ENCODE results near the gene GRIN2A.

Gene GRIN2A

DNA sequence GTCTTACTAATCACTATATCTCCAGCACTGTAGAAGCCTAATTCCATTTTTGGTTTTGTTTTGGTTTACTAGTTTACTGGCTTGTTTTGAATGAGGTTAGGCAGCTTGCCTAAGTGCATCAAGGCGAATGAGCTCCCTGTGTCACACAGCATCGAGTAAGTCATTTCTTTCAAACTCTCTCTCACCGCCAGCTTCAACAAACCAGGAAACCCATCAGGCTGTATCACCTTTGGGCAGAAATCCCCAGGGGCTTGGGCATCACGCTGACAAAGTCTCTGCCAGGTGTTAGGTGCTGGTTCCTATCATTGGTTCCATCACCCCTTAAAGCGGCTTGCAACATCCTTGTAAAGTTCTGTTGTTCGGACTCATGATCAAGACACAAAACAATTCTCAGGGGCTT lies 226.6 kb downstream of the GRIN2A start:
- no peak for DNase-seq

DNA sequence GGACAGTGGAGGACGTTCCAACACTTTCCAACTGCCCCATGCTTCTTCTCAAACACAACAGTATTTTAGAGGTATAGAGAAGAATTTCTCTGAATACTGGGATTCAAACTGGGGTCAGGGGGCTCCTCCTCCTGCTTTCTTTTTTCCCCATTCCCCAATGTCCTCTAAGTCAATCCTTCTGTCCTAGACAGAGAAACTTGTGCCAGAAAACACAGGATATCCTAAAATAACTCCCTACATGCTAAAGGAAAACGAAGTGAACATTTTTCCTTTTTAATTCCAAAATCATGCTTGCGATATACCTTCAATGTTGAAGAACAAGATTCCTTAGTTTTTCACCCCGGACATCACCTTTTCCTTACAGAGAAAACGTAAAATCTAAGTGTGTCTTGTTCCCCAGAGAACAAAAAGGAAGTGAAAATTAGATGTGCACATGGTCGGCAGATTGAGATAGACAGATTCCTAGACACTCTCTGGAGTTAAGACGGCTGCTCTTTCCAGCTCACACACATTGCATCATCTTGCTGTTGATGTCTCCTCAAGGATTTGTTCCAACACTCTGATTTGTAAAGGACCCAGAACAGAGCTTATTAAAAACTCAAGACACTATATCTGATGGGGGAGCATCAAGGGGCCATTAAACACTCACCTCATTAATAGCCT lies 228.2 kb downstream of the GRIN2A start:
- DNase-seq, result no peak

DNA sequence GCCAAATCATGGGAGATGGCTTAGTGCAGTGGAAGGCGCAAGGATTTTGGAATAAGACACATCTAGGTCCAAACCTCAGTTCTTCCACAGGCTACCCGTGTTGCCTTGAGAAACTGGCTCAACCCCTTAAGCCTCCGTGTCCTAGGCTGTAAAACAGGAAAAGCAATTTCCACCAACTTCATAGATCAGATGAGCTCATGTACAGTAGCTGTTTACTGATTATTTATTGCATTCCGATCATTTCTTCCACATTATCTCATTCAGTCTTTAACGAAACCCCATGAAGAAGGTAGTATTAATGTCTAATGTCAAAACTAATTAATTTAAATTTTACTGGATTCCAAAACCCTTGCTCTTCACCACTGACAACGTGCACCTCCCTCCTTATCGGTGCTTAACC lies 231.6 kb downstream of the GRIN2A start:
- DNase-seq, result no peak

DNA sequence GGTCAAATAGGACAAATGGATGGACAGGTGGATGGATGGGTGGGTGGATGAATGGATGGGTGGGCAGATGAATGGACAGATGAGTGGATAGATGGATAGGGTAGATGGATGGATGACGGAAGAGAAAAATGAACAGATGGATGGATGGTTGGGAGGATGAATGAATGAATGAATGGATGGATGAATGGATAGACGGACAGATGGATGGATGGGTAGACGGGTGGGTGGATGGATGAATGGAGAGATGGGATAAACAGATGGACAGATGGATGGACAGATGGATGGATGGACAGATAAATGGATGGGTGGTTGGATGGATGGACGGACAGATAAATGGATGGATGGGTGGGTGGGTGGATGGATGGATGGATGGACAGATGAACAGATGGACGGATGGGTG lies 232.8 kb downstream of the GRIN2A start:
- DNase-seq, result no peak

DNA sequence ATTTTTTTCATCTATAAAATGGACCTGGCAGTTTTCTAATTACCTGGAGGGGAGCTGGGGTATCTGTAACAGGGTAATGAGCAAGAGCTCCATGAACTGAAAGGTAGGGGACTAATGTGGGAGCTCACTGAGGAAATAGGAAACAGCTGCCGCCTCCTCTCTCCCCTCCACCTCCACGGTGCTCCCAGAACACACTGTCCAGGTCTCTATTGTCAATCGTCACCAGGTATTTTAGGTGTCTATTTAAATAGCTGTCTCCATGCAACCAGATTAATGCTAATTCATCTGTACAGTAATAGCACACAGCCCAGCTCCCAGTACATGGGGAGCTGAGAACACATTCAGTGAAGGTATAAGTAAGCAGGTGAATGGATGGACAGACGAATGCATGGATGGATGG lies 233.3 kb downstream of the GRIN2A start:
- DNase-seq, result no peak

DNA sequence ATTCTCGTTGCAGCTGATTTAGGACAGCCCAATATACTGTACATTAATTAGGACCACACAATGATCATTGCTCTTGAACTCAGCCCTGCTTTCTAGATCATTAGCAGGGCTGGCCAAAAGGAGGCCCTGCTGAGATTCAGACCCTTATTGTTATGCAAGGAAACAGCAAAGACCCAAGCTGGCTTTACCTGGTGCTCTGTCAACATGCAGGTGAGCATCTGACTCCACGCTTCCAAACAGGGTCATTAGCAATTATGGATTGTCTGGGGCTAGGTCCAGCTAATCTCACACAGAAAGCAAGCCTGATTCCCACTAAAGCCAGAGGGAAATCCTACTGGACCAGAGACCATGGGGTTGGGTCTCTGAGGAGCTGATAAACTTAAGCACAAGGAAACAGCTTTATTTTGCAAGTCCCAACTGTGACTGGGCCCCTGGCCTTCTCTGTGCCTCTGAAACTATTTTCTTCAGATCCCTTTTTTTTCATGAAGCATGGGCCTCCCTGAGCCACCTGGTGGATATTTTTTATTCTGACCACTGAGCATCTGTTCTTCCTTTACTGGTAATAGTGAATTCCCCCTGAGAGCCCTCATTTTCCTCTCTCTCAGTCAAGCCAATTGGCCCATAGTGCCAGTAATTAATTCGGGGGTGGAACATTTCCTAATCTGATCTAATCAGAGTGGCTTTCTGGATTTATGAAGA lies 236.1 kb downstream of the GRIN2A start:
- DNase-seq, result no peak

DNA sequence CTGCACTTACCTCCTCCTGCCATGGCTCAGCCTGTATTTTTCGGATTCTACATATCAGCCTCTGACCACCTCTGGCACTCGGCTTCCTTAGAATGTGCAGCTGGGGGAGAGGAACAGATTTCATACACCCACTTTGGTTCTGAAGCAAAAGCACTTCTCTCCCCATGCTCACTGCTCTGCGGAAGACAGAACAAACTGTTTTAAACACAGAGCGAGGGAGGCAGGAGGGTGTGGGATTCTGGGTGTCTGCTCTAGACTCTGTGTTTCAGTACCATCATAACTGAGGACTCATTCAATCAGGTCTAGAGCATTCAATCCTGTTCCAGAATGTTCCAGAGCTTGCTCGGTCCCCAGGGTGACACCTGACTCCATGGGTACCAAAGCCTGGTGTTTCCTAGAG lies 239.1 kb downstream of the GRIN2A start:
- DNase-seq, result no peak

DNA sequence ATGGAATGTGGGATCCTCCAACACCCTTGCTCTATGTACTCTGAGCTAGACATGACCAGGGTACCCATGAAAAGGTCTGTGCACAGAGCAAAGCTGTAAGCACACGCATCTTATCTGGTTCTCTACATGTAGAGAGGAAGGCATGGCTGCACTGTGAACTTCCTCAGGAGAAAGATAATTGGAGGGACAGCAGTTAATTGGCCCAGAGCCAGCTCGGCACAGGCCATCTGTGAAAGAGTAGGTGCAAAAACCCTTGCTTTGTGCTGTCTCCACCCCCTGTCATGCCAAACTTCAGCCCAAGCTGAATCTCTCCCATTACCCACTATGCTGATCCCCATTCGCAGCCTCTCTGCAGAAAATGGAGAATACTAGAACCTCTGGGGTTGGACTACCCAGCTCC lies 241.0 kb downstream of the GRIN2A start:
- DNase-seq, result no peak

DNA sequence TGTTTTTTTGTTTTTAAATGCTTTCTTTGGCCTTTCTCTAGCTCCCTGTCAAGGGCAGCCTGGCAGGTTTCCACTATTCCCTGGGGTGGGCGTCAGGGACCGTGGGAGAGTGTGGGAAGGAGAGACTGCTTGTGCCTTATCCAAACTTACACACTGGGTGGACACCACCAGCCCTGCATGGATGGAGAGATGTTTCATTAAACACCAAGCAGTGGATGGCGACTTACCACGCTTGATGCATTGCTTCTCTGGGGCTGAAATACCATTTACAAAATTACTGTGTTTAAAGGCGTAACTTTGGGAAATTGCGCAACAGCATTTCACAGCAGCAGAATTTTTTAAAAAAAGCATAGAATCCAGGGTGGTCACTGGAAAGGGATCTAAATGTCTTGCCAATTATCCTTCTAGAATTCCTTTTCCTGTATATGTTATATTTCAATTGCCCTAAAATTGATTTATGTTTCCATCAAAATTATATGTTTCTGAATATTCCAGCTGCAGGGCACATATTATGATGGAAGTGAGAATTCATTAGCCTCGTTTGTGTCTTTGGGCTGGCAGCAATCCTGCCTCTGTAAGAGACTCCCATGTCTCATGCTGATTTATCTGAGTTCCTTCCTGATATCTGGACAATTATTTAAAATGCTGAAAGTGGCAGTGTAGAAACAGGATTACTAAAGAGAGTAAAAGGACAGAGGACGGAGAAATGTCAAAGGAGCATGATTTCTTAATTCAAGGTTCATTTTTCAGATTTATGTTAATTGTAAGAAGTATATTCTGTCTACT lies 247.3 kb downstream of the GRIN2A start:
- DNase-seq, result no peak

DNA sequence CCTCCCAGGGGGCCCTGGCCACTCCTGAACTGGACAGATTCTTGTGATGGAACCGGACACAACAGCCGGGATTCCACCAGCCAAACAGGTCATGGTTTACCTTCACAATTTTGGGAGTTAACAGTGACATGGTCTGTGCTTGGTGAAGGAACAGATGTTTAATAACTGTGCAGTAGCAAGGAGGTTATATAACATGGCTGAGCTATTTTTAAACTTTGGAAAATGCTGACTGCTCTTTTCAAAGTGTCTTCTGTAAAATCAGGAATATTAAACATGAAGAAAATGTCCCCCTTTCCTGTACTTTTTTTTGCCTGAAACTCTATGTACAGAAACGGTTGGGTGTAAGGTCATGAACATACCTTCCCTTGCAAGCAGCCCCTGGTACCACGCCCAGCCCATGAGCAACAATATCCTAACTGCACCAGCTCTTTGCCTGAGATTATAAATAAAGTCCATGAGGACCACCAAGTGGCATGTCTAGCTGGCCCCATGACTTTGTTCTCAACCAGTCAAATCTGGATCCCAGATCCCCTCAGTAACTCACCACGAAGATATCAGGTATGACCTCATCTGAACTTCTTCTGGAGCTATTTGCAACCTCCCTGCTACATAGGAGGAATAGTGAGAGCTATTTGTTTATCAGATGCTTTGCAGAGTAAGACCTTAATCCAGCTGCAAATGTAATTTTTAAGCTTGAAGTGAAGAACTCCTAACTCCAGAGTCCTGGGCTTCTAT lies 249.1 kb downstream of the GRIN2A start:
- no peak for DNase-seq

DNA sequence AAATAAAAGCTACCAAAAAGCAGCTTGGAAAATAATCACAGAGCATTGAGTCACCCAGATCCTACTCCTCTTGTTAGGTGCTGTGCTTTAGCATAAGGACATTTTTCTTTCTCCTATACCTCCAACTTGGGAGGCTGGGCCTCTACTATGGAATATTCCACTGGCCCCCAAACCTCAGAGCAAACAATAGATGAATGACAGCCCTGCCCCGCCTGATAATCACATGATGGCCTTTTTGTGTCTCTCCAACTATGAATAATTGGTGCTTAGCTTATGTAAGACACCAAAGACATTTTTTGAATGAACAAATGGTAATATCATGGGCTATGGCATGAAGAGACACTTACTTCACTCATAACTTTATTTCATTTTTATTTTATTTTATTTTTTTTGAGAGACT lies 250.2 kb downstream of the GRIN2A start:
- no peak for DNase-seq

DNA sequence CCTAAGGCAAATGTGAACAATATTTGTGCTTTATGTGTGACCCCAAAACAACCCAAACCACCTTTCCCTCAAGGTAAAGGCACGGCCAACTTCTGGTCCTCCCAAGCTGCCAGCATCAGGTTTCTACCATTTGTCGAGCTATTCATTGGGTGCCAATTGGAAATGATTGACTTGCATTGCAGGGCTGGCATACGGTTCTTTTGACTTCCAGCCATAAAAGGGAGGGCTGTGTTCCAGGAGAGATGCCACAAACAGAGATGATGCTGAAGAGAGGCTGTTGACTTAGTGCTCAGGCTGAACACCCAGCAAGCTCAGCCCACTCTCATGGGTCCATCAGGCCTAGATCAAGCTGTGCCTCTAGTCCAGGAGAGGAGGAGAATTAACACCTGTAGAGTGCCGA lies 252.4 kb downstream of the GRIN2A start:
- no peak for DNase-seq

DNA sequence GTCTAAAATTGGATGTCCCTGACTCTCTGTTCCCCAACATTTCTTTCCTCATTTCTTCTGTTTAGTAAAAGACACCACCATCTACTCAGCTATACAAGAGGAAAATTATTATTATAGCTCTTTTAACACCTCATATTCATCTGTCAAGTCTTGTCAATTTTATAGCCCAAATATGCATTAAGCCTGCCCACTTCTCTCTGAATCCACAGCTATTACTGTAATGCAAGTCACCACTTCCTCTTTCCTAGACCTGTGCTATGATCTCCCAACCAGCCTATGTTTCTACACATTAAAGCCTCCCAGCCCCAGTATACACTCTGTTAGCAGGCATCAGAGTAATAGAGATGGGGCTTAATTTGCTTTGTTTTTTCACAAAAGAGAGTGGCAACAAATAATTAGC lies 252.9 kb downstream of the GRIN2A start:
- no peak for DNase-seq

DNA sequence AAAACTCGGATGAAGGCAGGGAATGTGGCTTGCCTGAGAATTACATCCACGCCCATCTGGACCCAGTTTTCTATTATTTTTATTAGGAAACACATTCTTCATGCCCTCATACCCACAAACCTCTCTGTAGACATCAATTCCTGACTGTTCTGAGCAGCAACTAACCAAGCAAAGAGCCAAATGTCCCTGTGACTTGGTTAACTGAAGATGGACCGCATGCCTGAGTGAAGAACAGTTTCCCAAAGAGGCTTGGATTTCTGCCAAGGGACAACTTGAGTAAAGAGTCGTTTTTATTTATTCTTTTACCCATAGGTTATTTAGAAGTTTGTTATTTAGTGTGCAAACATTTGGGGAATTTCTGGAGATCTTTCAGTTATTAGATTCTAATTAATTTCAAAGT lies 259.8 kb downstream of the GRIN2A start:
- DNase-seq, result no peak

DNA sequence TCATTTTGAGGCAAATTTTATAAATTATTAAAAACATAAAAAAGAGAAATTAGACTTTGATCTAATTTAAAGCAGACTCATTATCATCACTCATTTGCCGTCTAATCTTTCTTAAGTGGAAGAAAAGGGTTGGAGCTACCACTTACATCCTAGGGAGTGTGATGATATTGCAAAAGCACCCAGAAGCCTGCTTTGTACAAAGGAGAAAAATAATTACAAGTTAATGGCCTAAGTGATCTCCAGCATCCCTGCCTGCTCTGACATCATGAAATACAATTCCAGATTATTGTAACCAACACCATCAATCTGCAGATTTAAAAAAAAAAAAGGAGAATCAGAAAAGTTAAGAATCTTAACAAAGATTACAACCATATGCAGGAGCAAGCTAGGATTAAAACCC lies 260.2 kb downstream of the GRIN2A start:
- no peak for DNase-seq

DNA sequence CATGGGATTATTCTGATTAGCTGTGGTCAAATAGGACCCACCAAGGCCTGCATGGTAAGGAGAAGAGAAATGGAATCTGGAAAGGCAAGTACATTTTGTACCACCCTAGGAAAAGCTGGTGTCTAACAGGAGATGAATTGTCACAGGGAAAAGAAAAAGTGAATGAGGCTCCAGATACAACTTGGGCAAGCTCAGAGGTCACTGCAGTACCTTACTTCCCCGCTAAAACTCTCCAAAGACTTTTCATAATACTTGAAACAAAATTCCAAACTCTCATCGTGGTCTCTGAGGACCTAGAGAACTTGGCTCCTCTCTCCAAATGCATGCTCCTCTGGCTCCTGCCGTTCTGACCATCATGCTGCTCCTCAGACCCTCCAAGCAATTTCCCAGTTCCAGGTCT lies 262.8 kb downstream of the GRIN2A start:
- DNase-seq, result no peak

DNA sequence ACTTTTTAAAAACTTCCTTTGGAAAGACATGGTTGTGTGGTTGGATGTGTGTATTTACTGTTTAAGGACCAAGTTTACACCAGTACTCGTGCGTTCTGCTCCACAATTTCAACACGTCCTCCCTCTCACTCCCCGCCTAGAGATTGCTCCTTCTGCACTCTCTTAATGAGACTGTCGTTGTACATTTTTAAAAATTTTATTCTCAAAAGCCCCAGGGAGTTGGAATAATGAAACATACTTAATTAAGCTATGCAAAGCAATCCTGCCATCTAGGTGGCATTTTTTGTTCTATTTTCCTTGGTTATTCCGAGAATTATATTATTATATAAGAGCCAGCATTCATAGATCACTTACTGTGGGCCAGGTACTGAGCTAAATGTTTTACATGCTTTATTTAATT lies 264.5 kb downstream of the GRIN2A start:
- DNase-seq, result no peak

DNA sequence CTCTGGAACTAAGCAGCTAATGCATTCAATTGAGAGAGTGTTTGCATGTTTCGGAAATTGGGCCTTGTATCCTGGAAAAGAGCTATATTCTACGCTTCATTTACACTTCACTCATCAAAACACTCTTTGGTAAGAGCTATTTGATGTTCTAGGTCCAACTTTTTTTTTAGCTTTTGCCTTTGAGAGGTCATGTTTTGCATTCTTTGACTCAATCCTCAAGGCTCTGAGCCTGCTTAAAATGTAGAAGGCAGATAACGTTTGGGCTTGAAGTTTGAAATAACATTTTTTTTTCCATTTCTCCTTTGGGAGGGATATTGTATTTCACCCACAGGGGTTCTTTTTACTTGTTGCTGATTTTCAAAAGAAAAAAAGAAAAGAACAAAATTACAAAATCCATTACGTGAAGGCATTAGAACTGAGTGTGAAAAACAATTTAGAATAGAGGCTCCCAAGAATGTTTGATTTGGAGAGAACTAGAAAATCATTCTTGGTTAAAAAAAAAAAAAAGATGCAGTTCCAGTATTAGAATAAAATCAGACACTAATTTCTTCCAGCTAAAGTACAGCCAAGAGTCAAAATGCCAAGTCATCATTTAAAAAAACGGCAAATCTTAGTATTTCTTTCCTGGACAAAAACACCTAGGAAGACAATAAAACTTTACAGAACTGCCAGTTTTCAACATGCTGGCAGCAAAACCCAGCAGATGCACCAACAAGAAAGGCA lies 268.5 kb downstream of the GRIN2A start:
- DNase-seq, result no peak

DNA sequence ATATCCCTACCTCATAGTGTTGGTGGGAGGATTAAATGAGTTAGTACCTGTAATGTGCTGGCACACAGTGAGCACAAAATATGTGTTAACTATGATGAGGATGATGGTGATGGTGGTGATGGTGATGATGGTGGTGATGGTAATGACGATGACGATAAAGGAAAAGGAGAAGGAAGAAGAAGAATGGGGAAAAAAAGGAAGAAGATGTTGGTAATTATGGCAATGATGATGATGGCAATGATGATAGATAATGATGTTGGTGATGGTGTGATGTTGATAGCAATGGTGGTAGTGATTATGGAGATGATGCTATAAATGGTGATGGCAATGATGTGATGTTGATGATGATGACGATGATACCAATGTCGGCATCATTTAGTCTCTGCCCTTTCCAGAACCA lies 270.2 kb downstream of the GRIN2A start:
- DNase-seq, result no peak

DNA sequence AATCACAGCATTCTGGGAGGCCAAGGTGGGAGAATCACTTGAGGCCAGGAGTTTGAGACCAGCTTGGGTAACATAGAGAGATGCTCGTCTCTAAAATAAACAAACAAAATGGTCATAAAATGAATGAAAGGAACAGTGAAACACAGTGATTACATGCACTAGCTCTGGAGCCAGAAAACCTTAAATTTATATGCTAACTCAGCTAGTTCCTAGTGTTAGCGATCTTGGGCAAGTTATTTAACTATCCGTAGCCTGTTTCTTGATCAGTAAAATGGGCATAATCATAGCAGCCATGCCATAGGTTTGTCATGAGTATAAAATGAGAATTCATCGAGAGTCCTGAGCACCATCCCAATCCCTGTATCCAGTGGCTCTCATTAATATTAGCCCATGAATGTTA lies 271.0 kb downstream of the GRIN2A start:
- no peak for DNase-seq

DNA sequence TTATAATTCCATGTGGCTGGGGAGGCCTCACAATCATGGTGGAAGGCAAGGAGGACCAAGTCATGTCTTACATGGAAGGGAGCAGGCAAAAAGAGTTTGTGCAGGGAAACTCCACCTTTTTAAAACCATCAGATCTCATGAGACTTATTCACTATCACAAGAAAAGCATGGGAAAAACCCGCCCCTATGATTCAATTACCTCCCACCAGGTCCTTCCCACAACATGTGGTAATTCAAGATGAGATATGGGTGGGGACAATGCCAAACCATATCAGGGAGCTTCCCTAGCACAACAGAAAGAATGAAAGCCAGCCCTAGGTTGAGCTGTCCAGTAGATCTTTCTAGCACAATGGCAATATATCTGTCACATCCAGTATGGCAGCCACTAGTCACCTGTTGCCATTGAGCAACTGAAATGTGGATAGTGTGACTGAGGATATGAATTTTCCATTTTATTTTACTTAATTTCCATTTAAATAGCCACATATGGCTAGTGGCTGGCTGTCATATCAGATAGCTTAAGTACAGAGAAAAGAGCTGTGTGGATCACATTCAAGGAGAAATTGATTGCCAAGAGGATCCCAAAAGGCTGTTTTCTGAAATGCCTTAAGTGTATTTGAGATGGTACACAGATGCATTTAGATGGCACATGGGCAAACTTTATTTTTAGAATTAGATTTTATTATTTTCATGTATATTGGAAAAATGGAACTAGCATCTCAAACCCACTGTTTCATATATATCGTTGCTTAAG lies 273.0 kb downstream of the GRIN2A start:
- DNase-seq, result no peak

DNA sequence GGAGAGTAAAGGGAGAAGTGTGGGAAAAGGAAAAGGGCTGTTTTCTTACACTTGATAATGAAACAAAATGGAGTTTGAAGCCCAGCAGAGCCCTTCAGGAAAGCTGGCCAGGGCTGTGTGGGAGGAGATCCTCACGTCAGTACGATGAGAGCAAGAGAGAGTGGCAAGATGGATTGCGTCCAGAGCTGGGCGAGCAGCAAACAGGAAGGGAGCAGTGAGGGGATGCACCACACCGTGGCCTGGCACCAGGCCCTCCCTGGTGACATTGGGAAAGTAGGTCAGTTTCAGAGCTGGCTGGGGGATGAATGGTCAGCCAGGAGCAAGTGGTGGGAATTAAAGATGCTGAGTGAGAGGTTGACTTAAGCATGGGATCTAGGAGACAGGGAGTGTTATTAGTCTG lies 273.6 kb downstream of the GRIN2A start:
- DNase-seq, result no peak

Data from CD4-positive, alpha-beta T cell treated with Interleukin-4 for 1 hour (primary cell).